ENCODE results near the gene PRG3. TPM values are rescaled to one million over a fixed set of nuclear protein-coding genes. Genes with fewer than 3 reads are reported as not detected.

The PRG3 gene
- total and polyA plus RNA-seq, 2 of the 13 experiments (the other 11 are each of a cell fraction or from before 2014, with no cell fraction given), result not detected

DNA sequence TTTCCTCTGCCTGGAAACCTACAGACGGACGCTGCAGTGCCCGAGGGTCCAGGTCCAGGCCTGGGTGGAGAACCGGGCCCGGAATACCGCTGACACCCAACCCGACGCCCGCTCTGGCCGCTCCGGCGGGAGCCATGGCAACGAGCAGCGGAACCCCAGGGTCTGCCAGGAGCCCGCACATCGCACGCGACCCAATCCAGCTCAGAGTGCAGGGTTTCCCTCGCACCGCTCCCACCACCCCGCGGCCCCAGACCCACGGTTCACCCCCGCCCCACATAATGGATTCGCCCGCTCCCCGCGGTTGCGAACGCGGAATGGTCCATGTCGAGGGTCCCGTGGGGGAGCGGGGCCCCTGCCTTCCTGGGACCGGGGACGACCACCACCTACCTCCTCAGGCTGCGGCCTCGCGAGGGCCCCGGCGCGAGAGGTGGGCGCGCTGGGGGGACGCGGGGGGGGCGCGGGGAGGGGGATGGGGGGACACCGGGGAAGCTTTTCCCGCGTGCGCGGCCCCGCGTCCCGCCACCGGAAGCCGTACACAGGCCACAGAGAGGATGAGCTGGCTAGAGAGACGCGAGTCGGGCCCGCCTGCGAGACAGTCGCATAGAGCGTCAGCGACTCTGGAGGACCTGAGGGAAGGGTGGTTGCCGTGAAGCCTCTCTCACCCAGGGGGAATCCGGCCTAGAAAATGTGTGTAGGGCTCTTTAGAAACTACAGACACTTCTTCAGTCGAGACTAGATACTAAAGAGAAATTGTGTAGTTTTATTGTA, 45.4 kb downstream of the PRG3 start, which contains the start of gene SSRP1 (continued):
- TF ChIP-seq, protein P1, sequence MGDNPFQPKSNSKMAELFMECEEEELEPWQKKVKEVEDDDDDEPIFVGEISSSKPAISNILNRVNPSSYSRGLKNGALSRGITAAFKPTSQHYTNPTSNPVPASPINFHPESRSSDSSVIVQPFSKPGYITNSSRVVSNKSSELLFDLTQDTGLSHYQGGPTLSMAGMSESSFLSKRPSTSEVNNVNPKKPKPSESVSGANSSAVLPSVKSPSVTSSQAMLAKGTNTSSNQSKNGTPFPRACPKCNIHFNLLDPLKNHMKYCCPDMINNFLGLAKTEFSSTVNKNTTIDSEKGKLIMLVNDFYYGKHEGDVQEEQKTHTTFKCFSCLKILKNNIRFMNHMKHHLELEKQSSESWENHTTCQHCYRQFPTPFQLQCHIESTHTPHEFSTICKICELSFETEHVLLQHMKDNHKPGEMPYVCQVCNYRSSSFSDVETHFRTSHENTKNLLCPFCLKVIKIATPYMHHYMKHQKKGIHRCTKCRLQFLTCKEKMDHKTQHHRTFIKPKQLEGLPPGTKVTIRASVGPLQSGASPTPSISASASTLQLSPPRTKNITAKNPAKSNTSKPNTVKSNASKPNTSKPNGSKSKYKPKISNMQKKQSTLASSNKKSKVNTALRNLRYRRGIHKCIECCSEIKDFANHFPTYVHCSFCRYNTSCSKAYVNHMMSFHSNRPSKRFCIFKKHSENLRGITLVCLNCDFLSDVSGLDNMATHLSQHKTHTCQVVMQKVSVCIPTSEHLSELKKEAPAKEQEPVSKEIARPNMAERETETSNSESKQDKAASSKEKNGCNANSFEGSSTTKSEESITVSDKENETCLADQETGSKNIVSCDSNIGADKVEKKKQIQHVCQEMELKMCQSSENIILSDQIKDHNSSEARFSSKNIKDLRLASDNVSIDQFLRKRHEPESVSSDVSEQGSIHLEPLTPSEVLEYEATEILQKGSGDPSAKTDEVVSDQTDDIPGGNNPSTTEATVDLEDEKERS (CRISPR knock-in tag; IDR thresholded peaks at IDR 0.05), result 0 out of 2 replicates have a peak, but pooled peaks have one; percentile 54
- TF ChIP-seq ZNF747 (CRISPR knock-in tag; IDR thresholded peaks at IDR 0.05; ENCODE audit: borderline replicate concordance), result no peak; the same call in 1 of the 2 replicates
- TF ChIP-seq ZBTB7A (CRISPR knock-in tag; IDR thresholded peaks at IDR 0.05), result no peak
- no peak for TF ChIP-seq PAF1 (CRISPR knock-in tag; IDR thresholded peaks at IDR 0.05)
- no peak for TF ChIP-seq RORA (CRISPR knock-in tag; IDR thresholded peaks at IDR 0.05)
- no peak for TF ChIP-seq GTF2F1 (IDR thresholded peaks at IDR 0.05; ENCODE audit: low read length)
- TF ChIP-seq, protein P2, sequence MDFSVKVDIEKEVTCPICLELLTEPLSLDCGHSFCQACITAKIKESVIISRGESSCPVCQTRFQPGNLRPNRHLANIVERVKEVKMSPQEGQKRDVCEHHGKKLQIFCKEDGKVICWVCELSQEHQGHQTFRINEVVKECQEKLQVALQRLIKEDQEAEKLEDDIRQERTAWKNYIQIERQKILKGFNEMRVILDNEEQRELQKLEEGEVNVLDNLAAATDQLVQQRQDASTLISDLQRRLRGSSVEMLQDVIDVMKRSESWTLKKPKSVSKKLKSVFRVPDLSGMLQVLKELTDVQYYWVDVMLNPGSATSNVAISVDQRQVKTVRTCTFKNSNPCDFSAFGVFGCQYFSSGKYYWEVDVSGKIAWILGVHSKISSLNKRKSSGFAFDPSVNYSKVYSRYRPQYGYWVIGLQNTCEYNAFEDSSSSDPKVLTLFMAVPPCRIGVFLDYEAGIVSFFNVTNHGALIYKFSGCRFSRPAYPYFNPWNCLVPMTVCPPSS (IDR thresholded peaks at IDR 0.05), result no peak
- no peak for TF ChIP-seq PITX1 (CRISPR knock-in tag; IDR thresholded peaks at IDR 0.05)
- no peak for TF ChIP-seq ZNF790 (CRISPR knock-in tag; IDR thresholded peaks at IDR 0.05; ENCODE audit: borderline replicate concordance)
- no peak for TF ChIP-seq ZFP37 (CRISPR knock-in tag; IDR thresholded peaks at IDR 0.05; ENCODE audit: borderline replicate concordance)
- no peak for TF ChIP-seq ZNF256 (CRISPR knock-in tag; conservative IDR thresholded peaks at IDR 0.05)
- no peak for TF ChIP-seq KLF13 (CRISPR knock-in tag; IDR thresholded peaks at IDR 0.05)
- TF ChIP-seq, protein P3, sequence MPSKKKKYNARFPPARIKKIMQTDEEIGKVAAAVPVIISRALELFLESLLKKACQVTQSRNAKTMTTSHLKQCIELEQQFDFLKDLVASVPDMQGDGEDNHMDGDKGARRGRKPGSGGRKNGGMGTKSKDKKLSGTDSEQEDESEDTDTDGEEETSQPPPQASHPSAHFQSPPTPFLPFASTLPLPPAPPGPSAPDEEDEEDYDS (CRISPR knock-in tag; IDR thresholded peaks at IDR 0.05), result no peak; the same call in 1 of the 2 replicates
- TF ChIP-seq ZNF792 (CRISPR knock-in tag; IDR thresholded peaks at IDR 0.05), result 0 out of 2 replicates have a peak, but pooled peaks have one; percentile 12
- no peak for TF ChIP-seq ZNF292 (CRISPR knock-in tag; IDR thresholded peaks at IDR 0.05; ENCODE audit: borderline replicate concordance, low read depth)
- TF ChIP-seq, protein P4, sequence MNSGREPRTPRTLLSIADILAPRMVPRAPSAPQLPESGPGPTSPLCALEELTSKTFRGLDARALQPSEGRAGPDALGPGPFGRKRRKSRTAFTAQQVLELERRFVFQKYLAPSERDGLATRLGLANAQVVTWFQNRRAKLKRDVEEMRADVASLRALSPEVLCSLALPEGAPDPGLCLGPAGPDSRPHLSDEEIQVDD (CRISPR knock-in tag; IDR thresholded peaks at IDR 0.05; ENCODE audit: borderline replicate concordance), result no peak
- TF ChIP-seq, protein P5, sequence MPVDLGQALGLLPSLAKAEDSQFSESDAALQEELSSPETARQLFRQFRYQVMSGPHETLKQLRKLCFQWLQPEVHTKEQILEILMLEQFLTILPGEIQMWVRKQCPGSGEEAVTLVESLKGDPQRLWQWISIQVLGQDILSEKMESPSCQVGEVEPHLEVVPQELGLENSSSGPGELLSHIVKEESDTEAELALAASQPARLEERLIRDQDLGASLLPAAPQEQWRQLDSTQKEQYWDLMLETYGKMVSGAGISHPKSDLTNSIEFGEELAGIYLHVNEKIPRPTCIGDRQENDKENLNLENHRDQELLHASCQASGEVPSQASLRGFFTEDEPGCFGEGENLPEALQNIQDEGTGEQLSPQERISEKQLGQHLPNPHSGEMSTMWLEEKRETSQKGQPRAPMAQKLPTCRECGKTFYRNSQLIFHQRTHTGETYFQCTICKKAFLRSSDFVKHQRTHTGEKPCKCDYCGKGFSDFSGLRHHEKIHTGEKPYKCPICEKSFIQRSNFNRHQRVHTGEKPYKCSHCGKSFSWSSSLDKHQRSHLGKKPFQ (CRISPR knock-in tag; IDR thresholded peaks at IDR 0.05; ENCODE audit: insufficient replicate concordance), result no peak
- TF ChIP-seq, protein P6, sequence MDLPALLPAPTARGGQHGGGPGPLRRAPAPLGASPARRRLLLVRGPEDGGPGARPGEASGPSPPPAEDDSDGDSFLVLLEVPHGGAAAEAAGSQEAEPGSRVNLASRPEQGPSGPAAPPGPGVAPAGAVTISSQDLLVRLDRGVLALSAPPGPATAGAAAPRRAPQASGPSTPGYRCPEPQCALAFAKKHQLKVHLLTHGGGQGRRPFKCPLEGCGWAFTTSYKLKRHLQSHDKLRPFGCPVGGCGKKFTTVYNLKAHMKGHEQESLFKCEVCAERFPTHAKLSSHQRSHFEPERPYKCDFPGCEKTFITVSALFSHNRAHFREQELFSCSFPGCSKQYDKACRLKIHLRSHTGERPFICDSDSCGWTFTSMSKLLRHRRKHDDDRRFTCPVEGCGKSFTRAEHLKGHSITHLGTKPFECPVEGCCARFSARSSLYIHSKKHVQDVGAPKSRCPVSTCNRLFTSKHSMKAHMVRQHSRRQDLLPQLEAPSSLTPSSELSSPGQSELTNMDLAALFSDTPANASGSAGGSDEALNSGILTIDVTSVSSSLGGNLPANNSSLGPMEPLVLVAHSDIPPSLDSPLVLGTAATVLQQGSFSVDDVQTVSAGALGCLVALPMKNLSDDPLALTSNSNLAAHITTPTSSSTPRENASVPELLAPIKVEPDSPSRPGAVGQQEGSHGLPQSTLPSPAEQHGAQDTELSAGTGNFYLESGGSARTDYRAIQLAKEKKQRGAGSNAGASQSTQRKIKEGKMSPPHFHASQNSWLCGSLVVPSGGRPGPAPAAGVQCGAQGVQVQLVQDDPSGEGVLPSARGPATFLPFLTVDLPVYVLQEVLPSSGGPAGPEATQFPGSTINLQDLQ (CRISPR knock-in tag; IDR thresholded peaks at IDR 0.05), result no peak

Measured in HepG2 (cell line).